ENCODE data around the gene SV2C.

DNA sequence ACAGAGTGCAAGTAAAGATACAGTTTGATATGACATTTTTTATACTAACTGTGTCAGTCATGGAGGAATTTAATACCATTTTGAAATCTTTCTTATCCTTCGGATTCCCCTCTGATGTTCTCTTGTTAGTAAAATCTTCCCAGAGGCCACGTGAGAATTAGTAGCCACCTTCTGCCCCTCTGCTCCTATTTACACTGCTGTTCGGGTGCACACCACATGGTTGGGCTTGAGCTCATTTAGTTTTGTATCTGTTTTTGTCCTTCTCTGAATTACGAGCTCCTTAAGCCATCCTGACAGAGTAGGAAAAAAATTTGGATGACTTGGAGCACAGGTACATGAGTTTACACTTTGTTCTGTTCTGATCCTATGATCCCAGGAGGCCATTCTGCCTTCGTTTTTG, 109.7 kb downstream of the SV2C start:
- TF ChIP-seq, protein P1, sequence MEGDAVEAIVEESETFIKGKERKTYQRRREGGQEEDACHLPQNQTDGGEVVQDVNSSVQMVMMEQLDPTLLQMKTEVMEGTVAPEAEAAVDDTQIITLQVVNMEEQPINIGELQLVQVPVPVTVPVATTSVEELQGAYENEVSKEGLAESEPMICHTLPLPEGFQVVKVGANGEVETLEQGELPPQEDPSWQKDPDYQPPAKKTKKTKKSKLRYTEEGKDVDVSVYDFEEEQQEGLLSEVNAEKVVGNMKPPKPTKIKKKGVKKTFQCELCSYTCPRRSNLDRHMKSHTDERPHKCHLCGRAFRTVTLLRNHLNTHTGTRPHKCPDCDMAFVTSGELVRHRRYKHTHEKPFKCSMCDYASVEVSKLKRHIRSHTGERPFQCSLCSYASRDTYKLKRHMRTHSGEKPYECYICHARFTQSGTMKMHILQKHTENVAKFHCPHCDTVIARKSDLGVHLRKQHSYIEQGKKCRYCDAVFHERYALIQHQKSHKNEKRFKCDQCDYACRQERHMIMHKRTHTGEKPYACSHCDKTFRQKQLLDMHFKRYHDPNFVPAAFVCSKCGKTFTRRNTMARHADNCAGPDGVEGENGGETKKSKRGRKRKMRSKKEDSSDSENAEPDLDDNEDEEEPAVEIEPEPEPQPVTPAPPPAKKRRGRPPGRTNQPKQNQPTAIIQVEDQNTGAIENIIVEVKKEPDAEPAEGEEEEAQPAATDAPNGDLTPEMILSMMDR (IDR thresholded peaks at IDR 0.05), result no peak
- no peak for TF ChIP-seq POLR2A (IDR thresholded peaks at IDR 0.05)
